ENCODE data around the gene TMEM259. TPM values are rescaled to one million over a fixed set of nuclear protein-coding genes. Genes with fewer than 3 reads are reported as not detected.

Gene TMEM259
- total RNA-seq, 2 experiments from 2014 or later: 388 to 390 TPM

- Mint-ChIP-seq H3K4me3 (no peak overlapping the region), H3K4me1 (ENCODE audit: low read depth) (peaks cover 3% of the 10 kb centered on the region), H3K27me3 (no peaks in the 10 kb centered on the region), H3K36me3 (ENCODE audit: low read depth) (peaks cover 2% of the 10 kb centered on the region), H3K9me3 (no peaks in the 10 kb centered on the region), H3K27ac (no peak overlapping the region)
- Histone ChIP-seq H3K4me3 (ENCODE audit: low read length) (no peak overlapping the region), H3K9me3 (ENCODE audit: control insufficient read depth in 1 of 2, insufficient read depth in 1 of 2, low read length in 2 of 2) (no peaks in the 10 kb centered on the region), H3K27me3 (ENCODE audit: control insufficient read depth in 1 of 2, insufficient read depth in 2 of 2, low read length in 2 of 2) (no peaks in the 10 kb centered on the region), H3K4me1 (ENCODE audit: insufficient read depth, low read length) (peaks cover 18% of the 10 kb centered on the region), H3K36me3 (ENCODE audit: insufficient read depth, low read length) (no peaks in the 10 kb centered on the region), H3K27ac (ENCODE audit: low read depth in 1 of 2, low read length in 2 of 2) (no peak overlapping the region)
- DNase-seq (no peak), ATAC-seq (ENCODE audit: poor library complexity) (no peak)
- TF ChIP-seq CTCF (IDR thresholded peaks at IDR 0.05): no peak
- ChIA-PET CTCF (no interaction called here), POLR2A (no interaction called here)
- intact Hi-C loops (cut with DNase I, micrococcal nuclease): no loop called here
Measured at GRCh38 chr19:979318-979741, 41.6 kb downstream of the TMEM259 start.

GRCh38 chr19:977058-977464 lies 43.9 kb downstream of the TMEM259 start:
- H3K9me3 ChIP-seq (ENCODE audit: control insufficient read depth in 1 of 2, insufficient read depth in 1 of 2, low read length in 2 of 2): no peaks in the 10 kb centered on the region
- H3K4me1 ChIP-seq (ENCODE audit: insufficient read depth, low read length): no peaks in the 10 kb centered on the region
- Mint-ChIP-seq H3K9me3 (no peaks in the 10 kb centered on the region), H3K4me3 (no peak overlapping the region), H3K27me3 (no peaks in the 10 kb centered on the region), H3K27ac (no peak overlapping the region), H3K36me3 (ENCODE audit: low read depth) (peaks cover 7% of the 10 kb centered on the region), H3K4me1 (ENCODE audit: low read depth) (no peaks in the 10 kb centered on the region)
- no peak overlapping the region for H3K4me3 ChIP-seq (ENCODE audit: low read length)
- no peak for TF ChIP-seq CTCF (IDR thresholded peaks at IDR 0.05)
- ChIA-PET CTCF (no interaction called here), POLR2A (interaction anchor here (0.6 kb wide), 1 partner anchor 50 kb away, joined by 3 read pairs; no protein-coding TSS in a partner anchor)
- H3K36me3 ChIP-seq (ENCODE audit: insufficient read depth, low read length): peaks cover 3% of the 10 kb centered on the region
- ATAC-seq (ENCODE audit: poor library complexity) (no peak), DNase-seq (no peak)
- H3K27ac ChIP-seq (ENCODE audit: low read depth in 1 of 2, low read length in 2 of 2): no peak overlapping the region
- no peaks in the 10 kb centered on the region for H3K27me3 ChIP-seq (ENCODE audit: control insufficient read depth in 1 of 2, insufficient read depth in 2 of 2, low read length in 2 of 2)
- intact Hi-C loops (cut with DNase I, micrococcal nuclease): no loop called here

- Histone ChIP-seq H3K36me3 (ENCODE audit: insufficient read depth, low read length) (peaks cover 3% of the 10 kb centered on the region), H3K4me3 (ENCODE audit: low read length) (no peak overlapping the region), H3K27ac (ENCODE audit: low read depth in 1 of 2, low read length in 2 of 2) (no peak overlapping the region), H3K4me1 (ENCODE audit: insufficient read depth, low read length) (no peaks in the 10 kb centered on the region), H3K9me3 (ENCODE audit: control insufficient read depth in 1 of 2, insufficient read depth in 1 of 2, low read length in 2 of 2) (peaks cover 0 to 5% of the 10 kb centered on the region in 2 experiments), H3K27me3 (ENCODE audit: control insufficient read depth in 1 of 2, insufficient read depth in 2 of 2, low read length in 2 of 2) (no peaks in the 10 kb centered on the region)
- TF ChIP-seq CTCF (IDR thresholded peaks at IDR 0.05): no peak
- CTCF ChIA-PET: no interaction called here
- no peak overlapping the region for H3K4me3 Mint-ChIP-seq
- no peak for DNase-seq
- H3K36me3 Mint-ChIP-seq (ENCODE audit: low read depth): peaks cover 7% of the 10 kb centered on the region
- H3K27me3 Mint-ChIP-seq: no peaks in the 10 kb centered on the region
- intact Hi-C loops (cut with DNase I, micrococcal nuclease): no loop called here
- H3K27ac Mint-ChIP-seq: no peak overlapping the region
- POLR2A ChIA-PET: interaction anchor here (0.6 kb wide), 1 partner anchor 50 kb away, joined by 3 read pairs; no protein-coding TSS in a partner anchor
- no peak for ATAC-seq (ENCODE audit: poor library complexity)
- no peaks in the 10 kb centered on the region for H3K9me3 Mint-ChIP-seq
- H3K4me1 Mint-ChIP-seq (ENCODE audit: low read depth): no peaks in the 10 kb centered on the region
Measured at GRCh38 chr19:976476-976875, 44.4 kb downstream of the TMEM259 start.

Data from CD4-positive, alpha-beta T cell (primary cell).